LoVo (cell line): ENCODE data around the gene IAPP.
"Not testable (repeated sequence)": the region's sequence is repeated elsewhere in the genome, so short reads cannot be mapped to it uniquely, and the experiment has no call there.

ENCODE experiments used
- DNase-seq: peaks from one replicate; pipeline ENCODE4 v3.0.0-alpha.2; 2016; ENCODE audit warnings: low spot score

Gene IAPP

DNA sequence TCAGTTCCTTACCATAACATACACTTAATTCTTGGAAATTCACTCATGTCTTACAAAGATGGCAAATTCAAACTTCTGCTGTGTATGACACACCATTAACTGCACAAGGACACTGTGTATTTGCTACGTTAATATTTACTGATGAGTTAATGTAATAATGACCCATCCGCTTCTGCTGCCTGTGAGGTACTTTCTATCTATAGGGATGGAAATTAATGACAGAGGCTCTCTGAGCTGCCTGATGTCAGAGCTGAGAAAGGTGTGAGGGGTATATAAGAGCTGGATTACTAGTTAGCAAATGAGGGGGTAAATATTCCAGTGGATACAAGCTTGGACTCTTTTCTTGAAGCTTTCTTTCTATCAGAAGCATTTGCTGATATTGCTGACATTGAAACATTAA lies at the start of gene IAPP:
Gene IAPP, plus strand, starts transcription at position 301 of the 400 bp plus-strand sequence. CDS start 450 bp downstream, outside the sequence.
- DNase-seq, result no peak

DNA sequence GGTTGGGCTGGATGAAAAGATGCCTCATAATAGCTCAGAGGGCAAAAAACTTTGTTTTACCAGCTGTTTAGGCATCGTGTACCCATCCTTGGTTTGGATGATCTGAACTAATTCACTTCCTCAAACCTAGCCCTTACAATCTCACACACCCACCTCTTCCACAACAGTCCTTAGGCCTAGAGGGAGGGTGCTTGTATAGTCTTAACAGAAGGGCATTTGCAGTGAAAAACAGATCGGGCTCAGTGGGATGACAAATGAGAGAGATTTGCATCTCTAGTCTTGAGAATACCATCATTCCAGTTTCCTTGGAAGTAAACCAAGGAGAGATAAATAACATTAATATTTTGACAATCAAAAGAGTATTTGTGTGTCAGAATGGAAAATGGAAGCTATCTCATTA lies 49.0 kb upstream of the IAPP start:
- no peak for DNase-seq

DNA sequence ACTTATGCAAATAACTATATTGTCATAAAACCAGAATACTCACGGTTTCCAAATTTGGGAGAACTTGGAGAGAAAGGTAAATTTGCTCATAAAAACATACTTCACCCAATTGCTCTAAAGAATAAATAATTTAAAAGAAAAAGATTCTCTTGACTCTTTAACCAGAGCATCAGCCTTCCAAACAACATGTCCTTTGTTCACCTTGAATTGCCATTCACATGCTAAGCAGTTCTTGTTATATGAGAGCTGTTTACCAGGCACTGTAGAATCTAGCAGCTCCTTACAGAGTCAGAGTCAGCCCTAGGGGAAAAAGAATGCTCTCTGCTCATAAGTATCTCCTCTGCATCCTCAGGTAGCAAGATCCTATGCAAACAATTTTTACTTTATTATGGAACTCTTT lies 48.2 kb upstream of the IAPP start:
- DNase-seq, result no peak

DNA sequence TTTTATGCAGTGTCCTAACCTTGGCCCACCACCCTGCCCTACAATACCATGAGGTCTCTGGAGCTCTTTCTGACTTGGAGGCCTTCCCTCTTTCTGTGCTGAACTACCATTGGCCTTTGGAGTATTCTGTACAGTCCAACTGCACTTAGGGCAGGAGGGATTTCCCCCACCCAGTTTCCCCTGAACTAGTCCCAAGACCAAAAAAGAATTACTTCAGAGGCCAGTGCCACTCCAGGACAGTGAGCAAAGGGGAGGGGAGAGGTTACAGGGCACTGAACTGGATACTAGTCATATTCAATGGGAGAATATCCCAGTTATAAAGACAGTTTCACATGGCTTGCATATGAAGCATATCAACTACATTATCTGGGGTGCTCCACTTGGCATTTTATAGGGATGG lies 44.1 kb upstream of the IAPP start:
- DNase-seq, result no peak

DNA sequence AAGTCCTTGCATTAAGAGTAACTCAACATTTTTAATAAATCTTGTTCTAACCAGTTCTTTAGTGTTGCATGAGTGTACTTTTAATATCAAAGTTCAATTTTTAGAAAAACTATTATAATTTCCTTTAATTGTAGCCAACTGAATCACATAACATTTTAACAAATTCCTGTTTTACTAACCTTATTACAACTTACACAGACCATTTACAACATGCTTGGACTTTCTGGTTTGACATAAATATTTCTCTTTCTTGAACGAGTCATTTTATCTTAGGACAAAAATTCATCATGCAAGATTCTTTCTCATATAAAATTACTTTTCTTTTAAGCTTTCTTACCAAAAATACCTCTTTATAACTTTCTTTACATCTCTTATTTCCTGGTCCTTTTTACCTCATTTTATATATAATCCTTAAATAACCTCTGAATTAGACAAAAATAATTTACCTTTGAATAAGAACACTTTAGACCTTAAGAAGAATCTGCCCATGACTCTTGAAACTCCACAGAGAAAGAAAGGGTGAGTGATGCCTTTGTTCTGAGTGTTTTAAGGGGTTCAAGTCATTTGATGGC lies 41.9 kb upstream of the IAPP start:
- DNase-seq, result no peak

DNA sequence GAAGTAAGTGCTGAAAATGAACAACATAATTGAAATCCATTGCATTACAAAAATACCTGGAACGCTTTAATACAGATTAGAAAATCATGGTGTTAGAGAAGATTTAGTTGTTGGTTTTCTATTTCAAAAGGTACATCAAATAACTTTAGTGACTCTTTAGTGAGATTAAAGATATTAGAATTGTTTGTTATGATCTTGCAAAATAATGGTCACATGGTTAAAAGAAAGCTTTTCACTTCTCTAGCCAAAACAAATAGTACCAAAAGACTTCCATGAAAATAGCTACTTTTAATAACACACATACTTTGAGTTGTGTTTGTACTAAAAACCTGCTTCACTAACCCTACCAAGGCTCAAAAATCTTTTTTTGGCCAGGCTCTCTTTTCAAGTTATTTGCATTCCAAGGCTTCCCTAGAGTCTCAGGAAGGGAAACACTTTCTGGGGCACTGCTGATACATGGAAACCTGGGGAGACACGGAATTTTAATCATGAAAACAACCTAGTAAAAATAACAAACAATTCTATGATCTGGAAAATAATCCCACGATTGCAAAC lies 37.9 kb upstream of the IAPP start, which contains the start of gene SLCO1A2:
Gene SLCO1A2, minus strand, starts transcription at position 147 of the 555 bp plus-strand sequence. CDS start 270 bp downstream, outside the sequence.
- DNase-seq, result no peak

DNA sequence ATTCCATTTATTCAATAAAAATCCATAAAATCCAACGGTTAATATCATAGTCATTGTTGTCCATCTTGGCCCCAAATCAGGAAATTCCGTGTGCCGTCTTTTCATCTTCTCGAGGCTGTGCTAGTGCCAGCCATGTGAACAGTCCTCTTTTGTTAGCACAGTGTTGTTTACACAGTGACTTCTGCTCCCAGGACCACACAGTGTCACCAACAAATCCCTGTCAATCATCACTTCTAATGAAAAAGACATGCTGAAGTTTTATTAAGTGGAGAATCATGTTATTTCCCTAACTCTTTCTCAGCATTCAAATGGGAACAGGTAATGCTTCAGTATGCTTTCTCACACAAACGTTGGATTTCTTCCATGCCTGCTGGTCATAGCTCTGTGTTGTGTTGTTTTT lies 36.0 kb upstream of the IAPP start:
- DNase-seq, result no peak

DNA sequence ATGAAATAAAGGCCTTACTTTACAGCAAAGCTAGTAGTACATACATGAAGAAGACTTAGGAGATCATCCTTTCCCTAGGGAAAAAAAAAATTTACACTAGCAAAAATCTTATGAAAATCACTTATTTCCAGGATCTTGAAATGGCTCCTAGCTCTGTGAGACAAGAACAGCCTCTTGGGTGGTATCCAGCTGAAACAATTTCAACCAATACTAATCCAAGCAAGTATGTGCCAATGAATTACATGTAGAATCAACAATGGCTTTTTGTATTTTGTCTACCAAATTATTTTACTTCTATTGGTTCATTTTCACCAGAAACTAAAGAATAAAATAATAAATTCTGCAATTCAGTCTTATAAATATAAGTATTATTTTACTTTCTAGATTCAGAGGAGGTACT lies 35.2 kb upstream of the IAPP start:
- no peak for DNase-seq

DNA sequence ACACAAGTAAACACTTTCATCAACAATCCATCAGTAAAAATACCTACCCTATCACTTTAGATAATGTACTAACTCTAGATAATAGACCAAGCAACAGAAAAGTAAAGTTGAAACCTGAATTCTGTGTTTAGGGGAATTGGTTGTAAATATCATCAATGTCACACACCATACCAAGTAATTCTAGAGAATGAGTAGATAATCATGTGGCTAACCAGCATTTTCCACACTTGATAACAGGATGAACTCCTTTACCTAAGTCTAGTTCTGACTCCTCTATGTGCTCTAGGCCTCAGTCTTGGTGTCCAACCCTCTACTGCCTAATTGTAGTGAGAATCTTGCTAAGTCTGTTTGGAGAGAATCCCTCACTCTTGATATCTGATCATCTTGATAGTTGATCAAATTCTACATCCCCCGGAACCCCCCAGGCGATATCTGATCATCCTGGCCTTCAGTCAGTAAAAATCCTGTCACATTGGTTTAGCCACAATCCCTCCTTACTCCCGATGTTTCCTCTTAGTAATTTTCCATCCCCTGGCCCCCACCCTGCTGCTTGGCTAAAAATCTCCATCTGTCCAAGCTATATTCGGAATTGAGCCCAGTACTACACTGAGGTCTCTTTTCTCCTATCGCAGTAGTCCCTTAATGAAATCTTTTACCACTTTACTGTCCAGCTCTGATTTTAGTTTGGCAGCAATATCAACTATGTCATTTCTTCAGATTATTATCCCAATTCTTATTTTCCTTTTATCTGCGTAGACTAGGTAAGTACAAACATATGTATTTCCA lies 34.5 kb upstream of the IAPP start:
- no peak for DNase-seq

DNA sequence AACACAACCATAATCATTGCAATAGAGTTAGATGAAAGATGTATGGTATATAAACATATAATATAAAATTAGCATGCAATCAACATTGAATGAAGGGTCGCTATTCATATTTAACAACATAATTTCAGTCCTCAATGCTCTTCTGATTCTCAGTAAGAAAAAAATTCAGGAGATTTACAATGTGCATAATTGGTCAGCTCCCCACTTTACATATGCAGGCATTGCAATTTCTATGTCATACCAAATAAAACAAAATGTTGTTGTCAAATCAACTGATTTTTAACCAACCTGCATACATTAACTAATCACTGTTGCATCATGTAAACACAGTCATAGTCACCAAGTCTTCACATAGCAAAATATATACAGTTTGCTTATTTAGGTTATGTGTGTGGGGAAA lies 32.8 kb upstream of the IAPP start:
- no peak for DNase-seq

DNA sequence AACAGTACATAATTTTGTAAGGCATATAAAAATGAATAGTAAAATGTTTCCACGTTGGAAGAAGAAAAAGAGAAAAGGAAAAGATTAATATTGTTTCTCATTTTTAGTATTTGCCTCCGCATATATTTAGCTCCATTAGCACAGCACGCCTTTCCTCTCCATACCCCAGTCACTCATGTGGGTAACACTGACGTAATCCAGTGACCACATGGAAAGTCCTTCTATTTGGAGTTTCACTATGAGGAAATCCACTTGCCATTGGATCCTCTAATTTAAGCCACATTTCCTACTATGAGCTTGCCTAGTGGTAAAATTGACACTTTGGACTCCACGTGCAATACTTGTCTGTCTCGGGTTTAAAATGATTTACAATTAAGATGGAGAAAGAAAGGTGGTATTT lies 32.3 kb upstream of the IAPP start:
- DNase-seq, result no peak

DNA sequence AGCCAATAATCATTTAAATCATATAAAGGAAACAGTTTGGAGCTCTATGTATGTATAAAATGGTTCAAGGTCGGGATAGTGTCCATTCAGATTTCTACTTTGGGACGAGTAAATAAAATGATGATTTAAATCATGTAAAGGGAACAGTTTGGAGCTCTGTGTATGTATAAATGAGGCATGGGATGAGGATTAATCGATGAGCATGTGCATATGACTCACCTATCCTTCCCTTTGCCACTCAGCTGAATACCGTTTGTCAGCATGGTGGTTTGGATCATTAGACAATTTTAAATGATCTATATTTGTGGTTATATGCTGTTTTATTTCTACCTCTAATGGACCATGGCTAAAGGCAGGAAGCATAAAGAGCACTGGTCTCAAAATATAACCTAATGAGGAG lies 30.9 kb upstream of the IAPP start:
- no peak for DNase-seq

DNA sequence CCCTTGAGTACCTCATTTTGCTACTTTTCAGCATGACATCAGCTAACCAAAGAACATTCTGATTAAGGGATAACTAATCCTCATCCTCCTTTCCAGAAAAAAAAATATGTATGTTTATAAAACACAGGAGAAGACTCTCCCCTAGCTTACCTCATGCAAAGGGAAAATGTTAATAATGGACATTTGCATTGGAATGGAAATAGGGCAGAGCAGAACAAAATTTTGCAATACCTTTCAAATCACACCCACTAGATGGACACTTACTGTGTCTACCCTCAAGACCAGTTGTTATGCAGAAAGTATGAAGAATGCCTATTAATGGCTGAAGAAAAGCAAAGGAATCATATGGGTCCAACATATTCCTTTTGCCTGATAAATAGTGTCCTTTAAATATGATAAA lies 29.1 kb upstream of the IAPP start:
- no peak for DNase-seq

DNA sequence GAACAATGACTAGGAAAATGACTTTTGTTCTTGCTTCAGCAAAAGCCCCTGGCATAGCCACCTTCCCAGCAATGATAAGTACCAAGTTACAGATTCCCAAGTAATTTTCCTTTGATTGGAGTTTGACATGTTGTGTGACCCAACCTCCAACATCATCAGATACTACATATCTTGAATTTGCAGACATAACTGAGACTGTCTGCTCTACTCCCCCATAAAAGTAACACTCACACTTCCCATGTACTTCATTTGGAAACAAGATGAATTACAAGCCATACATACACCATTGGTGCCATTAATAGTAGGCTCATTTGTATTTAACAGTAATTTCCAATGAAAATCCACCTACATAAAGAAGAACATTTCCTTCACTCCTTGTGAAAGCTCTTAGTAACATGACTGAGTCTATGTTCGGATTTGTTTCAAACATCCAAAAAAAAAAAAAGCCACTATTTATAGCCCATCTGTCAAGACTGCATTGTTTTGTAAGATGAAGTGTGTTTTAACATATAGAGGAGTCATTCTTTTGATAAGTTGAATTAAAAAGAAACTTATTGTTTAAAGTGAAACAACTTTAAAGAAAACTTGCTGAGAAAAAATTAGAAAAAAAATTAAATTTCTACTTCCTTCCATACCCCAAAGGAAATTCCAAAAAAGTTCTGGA lies 26.0 kb upstream of the IAPP start:
- no peak for DNase-seq

DNA sequence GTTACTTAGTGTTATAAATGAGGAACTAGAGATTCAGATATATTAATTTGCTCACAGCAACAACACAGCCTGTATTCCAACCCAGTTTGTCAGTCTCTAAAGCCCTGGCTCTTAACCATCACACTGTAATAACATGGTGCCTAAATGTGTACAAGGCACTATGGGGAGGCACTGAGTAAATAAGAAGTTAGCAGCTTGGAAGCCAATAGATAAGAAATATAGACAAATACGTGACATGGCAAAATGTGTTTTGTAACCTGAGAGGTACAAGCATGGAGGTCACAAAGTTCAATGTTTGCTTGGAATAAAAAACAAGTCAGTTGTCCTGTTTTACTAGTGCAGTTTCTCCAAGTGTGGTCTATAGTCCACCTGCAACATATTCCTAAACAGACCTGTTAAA lies 21.7 kb upstream of the IAPP start:
- no peak for DNase-seq

DNA sequence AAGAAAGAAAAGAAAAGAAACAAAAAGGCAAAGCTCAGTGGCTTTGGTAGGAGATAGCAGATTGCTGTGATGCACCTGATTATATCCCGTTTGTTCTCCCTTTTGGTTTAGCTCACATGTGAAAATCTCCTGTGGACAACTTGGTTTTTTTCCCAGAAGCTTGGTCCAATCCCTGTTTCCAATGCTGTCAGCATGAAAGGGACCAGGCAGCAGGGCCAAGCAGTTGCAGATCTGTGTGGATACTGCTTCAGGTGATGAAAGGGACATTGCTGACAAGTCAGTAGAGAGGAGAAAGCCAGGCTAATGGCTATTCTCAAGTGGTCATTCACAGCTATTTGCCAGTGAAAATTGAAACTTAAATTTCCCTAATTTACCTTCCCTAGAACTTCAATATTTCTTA lies 19.2 kb upstream of the IAPP start:
- DNase-seq, result no peak

DNA sequence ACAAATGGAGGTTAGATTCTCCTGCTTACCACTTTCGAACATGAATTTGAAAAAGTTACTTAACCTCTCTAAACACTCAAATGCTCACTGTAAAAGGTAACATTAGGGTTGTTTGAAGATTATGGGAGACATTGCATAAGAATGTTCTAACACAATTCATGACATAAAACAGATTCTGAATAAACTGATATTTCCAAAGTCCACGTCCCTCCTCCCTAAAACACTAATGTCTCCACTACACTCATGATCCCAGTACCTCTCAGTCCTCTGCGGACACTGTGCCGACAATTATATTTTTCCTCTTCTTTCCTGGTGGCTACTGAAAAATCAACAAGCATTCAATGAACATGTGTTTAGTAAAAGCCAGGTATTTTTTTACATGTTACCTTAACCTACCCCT lies 18.8 kb upstream of the IAPP start:
- DNase-seq, result no peak

DNA sequence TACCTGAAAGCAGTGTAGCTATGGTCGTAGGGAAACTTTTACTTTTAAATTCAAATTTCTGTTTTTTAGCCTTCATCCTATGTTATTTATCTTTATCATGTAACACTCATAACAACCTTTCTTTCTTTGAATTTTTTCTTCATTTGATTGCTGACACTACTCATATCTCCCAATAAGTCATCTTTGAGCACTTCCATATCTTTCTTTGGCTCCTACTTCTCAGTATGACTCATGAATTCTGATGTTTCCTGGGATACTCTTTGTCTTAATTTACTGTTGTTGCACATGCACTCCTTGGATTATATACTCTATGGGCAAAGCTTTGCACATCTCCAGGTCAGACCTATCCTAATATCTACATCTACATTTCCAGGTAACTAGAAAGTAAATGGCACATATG lies 18.1 kb upstream of the IAPP start:
- DNase-seq, result no peak

DNA sequence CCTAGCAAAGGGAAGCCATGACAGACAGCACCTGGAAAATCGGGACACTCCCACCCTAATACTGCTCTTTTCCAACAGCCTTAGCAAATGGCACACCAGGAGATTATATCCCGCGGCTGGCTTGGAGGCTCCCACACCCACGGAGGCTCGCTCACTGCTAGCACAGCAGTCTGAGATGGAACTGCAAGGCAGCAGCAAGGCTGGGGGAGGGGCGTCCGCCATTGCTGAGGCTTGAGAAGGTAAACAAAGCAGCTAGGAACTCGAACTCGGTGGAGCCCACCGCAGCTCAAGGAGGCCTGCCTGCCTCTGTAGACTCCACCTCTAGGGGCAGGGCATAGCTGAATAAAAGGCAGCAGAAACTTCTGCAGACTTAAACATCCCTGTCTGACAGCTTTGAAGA lies 12.1 kb upstream of the IAPP start:
- DNase-seq, result not testable (repeated sequence)

DNA sequence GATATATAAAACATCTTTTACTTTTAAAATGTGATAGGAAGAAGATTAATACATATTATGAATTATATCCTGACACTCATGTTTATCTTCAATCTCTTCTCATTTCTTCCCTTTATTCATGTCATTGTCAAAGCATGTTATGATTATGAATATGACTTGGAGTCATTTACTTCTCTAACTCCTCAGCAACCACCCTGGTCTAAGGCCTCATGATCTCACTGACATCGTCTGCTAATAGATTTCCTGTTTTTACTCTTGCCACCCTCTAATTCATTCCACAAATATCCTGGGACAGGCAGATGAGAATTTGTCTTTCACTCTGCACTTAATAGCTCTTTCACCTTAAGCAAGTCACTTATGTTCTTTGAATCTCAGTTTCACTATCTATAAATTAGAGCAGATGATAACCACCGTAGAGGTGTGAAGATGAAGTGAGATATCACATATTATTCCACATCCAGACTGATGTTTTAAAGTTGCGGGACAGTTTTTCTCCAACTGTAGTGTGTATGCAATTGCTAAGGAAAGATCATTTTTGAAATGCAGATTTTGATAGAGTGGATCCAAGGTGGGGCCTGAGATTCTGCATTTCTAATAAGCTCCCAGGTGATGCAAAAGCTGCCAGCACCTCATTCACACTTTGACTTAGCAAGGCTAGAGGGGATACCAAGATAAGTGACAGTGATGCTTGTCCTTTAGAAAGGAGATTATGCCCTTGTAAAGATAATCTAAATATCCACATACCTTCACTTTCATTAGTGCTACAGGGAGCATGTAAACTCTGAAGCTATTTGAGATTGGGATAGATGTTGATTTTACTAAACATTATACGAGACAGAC lies 3.3 kb upstream of the IAPP start:
- DNase-seq, result no peak

DNA sequence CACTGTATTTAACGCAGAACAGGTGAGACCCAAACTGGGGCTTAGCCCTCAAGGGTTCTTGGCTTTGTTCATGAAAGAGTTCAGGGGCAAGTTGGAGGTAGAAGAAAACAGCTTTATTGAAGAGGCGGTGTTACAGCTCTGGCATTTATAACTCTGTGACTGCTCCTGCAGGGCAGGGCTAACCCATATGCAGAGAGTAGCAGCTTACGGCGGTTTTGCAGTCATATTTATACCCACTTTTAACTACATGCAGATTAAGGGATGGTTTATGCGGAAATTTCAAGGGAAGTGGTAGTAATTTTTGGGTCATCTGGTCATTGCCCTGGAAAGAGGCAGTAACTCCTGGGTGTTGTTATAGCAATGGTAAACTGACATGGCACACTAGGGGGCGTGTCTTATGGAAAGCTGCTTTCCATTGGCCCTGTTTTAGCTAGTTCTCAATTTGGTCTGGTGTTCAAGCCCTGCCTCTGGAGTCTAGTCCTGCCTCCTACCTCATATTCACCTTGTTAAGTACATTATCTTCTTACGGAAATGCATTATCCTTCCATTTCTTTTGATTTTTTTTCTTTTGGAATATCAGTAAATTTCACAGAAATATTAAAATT lies 1.8 kb upstream of the IAPP start:
- DNase-seq, result no peak

DNA sequence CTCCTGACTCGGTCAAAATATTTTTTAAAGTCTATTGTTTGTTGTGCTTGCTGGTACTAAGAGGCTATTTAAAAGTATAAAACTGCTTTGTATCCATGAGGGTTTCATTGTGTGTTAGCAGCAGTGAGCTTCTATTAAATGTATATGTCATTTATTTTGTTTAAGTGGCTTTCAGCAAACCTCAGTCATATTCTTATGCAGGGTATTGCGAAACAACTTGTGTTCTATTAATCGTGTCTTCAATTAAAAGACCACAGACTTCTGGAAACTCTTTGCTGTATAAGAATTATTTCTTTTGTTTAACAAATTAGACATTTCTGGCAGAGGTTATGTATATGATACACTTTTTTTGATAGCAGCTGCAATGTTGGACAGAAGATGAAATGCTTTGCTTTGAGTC lies 6.5 kb downstream of the IAPP start:
- DNase-seq, result no peak
